ENCODE measurements around the gene ZBTB11. TPM values are rescaled to one million over a fixed set of nuclear protein-coding genes. Genes with fewer than 3 reads are reported as not detected.

Gene ZBTB11
- total and polyA plus RNA-seq, 2 of the 13 experiments (the other 11 are each of a cell fraction or from before 2014, with no cell fraction given) = 5.9 to 18.1 TPM

GRCh38 chr3:101724329-101725193, 47.6 kb upstream of the ZBTB11 start, which contains the start of gene CEP97 (continued):
- TF ChIP-seq E2F2 (CRISPR knock-in tag; IDR thresholded peaks at IDR 0.05; ENCODE audit: borderline replicate concordance) (no peak; the same call in 1 of the 2 replicates), ZFP41 (CRISPR knock-in tag; IDR thresholded peaks at IDR 0.05; ENCODE audit: borderline replicate concordance) (no peak), ZNF75D (CRISPR knock-in tag; IDR thresholded peaks at IDR 0.05; ENCODE audit: borderline replicate concordance) (no peak), ZNF281 (CRISPR knock-in tag; IDR thresholded peaks at IDR 0.05; ENCODE audit: borderline replicate concordance) (no peak), ZNF773 (CRISPR knock-in tag; IDR thresholded peaks at IDR 0.05; ENCODE audit: borderline replicate concordance) (no peak), ZNF737 (CRISPR knock-in tag; IDR thresholded peaks at IDR 0.05; ENCODE audit: borderline replicate concordance) (no peak), SMAD9 (CRISPR knock-in tag; IDR thresholded peaks at IDR 0.05) (no peak), ZIK1 (CRISPR knock-in tag; IDR thresholded peaks at IDR 0.05; ENCODE audit: borderline replicate concordance, low read depth) (no peak), ZNF160 (CRISPR knock-in tag; IDR thresholded peaks at IDR 0.05) (no peak), ERF (CRISPR knock-in tag; IDR thresholded peaks at IDR 0.05) (0 out of 2 replicates have a peak, but pooled peaks have one; percentile 42), MTERF4 (CRISPR knock-in tag; IDR thresholded peaks at IDR 0.05) (no peak), MBD4 (IDR thresholded peaks at IDR 0.05; ENCODE audit: borderline replicate concordance, low read length) (no peak), FOXA3 (CRISPR knock-in tag; IDR thresholded peaks at IDR 0.05) (0 out of 2 replicates have a peak, but pooled peaks have one; percentile 9), POLR2AphosphoS5 (IDR thresholded peaks at IDR 0.05; ENCODE audit: low read depth, low read length) (peak; percentile 59; the same call in 1 of the 2 replicates), ATF7-NPFF (CRISPR knock-in tag; IDR thresholded peaks at IDR 0.05; ENCODE audit: low read depth) (no peak), ZNF530 (CRISPR knock-in tag; IDR thresholded peaks at IDR 0.05; ENCODE audit: low read depth) (no peak), NRL (CRISPR knock-in tag; IDR thresholded peaks at IDR 0.05; ENCODE audit: borderline replicate concordance) (peak; percentile 27; the same call in 1 of the 2 replicates), JUNB (CRISPR knock-in tag; IDR thresholded peaks at IDR 0.05; ENCODE audit: borderline replicate concordance) (no peak; the same call in 1 of the 2 replicates), USF2 (IDR thresholded peaks at IDR 0.05; ENCODE audit: low read depth, low read length) (no peak), USF2 (CRISPR knock-in tag; IDR thresholded peaks at IDR 0.05; ENCODE audit: borderline replicate concordance) (no peak)

Data from HepG2 (cell line).